LNCaP clone FGC (cell line): Measurements from ENCODE around the gene CDC5L.

Experiments
- DNase-seq: peaks from one replicate; pipeline ENCODE4 v3.0.0-alpha.2; 2011; ENCODE audit warnings: low read depth
- H3K4me3 ChIP-seq: 2 replicates; pipeline ENCODE4 v1.5.1; 2011; ENCODE audit warnings: mild to moderate bottlenecking, low read depth, low read length, control low read depth
- TF ChIP-seq, protein P1 (sequence below): IDR thresholded peaks from 2 replicates; pipeline ENCODE4 v1.5.1; 2012; ENCODE audit warnings: mild to moderate bottlenecking; ENCODE audit not compliant: control insufficient read depth, insufficient read depth; ENCODE audit errors: extremely low read depth

CDC5L gene

DNA sequence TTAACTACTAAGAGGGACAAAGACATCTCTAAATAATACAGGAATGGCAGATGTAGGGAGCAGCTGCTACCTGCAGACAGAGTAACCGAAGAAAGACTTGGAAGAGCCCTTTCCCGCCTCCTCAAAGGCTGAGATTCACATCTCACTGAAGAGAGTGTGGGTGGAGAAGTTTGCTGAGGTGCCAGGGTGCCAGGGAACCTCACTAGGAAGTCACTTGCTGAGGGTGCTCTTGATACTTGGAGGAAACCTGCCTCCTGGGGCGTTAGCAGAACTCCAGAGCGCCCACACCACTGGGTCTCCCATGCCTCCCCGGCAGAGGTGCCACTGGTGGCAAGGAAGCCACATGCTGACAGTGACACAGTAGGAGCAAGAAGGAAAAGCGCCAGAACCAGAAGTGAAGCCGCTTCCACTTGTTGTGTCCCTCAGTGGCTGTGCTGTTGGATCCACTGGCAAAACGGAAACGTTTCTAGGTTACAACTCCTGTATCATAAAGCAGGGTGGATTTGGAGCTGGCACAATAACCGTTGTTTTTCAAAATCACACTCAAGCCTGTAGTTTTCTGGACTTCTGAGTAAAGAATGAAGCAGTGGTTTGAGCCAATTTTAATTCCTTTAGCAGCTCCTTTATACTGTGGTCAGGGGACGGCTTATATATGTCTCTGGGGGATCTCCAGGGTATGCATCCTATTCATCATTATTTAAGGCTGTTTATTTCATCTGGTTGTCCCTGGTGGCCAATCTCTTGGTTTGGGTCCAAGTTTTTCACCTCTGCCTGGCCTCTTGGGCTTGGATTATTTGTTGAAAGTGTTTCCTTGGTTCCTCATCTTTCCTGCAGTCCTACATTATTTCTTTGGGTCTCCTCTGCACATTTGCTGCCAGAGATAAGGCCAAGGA is 64.5 kb downstream of the CDC5L start:
- DNase-seq, result no peak
- TF ChIP-seq, protein P1, sequence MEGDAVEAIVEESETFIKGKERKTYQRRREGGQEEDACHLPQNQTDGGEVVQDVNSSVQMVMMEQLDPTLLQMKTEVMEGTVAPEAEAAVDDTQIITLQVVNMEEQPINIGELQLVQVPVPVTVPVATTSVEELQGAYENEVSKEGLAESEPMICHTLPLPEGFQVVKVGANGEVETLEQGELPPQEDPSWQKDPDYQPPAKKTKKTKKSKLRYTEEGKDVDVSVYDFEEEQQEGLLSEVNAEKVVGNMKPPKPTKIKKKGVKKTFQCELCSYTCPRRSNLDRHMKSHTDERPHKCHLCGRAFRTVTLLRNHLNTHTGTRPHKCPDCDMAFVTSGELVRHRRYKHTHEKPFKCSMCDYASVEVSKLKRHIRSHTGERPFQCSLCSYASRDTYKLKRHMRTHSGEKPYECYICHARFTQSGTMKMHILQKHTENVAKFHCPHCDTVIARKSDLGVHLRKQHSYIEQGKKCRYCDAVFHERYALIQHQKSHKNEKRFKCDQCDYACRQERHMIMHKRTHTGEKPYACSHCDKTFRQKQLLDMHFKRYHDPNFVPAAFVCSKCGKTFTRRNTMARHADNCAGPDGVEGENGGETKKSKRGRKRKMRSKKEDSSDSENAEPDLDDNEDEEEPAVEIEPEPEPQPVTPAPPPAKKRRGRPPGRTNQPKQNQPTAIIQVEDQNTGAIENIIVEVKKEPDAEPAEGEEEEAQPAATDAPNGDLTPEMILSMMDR, result no peak
- no peak overlapping the region for H3K4me3 ChIP-seq

DNA sequence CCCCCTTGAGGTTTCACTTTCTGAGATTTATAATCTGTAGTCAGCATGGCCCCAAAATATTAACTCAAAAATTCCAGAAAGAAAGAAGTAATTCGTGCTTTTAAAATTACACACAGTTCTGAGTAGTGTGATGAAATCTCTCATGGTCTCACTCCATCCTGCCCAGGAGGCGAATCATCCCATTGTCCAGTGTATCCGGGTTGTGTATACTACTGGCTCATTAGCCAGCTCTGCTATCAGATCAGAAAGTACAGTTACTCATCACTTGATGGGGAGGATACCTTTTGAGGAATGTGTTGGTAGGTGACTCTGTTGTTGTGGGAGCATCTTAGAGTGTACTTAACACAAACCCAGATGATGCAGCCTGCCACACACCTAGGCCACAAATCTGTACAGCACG is 65.2 kb downstream of the CDC5L start:
- DNase-seq, result no peak
- H3K4me3 ChIP-seq, result no peak overlapping the region
- TF ChIP-seq, protein P1, result no peak

DNA sequence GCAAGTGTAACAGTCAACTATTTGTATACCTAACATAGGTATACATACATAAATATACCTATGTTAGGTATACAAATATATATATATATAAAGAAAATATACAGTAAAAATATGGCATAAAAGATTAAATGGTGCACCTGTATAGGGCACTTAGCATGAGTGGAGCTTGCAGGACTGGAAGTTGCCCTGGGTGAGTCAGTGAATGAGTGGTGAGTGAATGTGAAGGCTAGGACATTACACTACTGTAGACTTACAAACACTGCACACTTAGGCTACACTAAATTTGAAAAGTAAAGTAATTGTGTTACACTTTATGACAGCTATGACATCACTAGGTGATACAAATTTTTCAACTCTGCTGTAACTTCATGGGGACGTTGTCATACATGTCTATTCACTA is 65.6 kb downstream of the CDC5L start:
- TF ChIP-seq, protein P1, result no peak
- DNase-seq, result no peak
- H3K4me3 ChIP-seq, result no peak overlapping the region

DNA sequence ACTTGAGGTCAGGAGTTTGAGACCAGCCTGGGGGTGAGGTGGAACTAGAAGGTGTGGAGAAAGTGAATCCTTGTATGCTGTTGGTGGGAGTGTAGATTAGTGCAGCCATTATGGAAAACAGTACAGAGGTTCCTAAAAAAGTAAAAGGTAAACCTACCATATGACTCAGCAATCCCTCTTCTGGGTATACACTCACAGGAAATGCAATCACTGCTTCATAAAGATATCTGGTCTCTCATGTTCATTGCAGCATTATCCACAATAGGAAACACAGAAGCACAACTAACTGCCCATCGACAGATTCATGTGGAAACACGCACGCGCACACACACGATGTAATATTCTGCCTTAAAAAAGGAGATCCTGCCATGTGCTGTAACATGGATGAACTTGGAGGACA is 66.7 kb downstream of the CDC5L start:
- DNase-seq, result no peak
- TF ChIP-seq, protein P1, result no peak
- H3K4me3 ChIP-seq, result no peak overlapping the region

DNA sequence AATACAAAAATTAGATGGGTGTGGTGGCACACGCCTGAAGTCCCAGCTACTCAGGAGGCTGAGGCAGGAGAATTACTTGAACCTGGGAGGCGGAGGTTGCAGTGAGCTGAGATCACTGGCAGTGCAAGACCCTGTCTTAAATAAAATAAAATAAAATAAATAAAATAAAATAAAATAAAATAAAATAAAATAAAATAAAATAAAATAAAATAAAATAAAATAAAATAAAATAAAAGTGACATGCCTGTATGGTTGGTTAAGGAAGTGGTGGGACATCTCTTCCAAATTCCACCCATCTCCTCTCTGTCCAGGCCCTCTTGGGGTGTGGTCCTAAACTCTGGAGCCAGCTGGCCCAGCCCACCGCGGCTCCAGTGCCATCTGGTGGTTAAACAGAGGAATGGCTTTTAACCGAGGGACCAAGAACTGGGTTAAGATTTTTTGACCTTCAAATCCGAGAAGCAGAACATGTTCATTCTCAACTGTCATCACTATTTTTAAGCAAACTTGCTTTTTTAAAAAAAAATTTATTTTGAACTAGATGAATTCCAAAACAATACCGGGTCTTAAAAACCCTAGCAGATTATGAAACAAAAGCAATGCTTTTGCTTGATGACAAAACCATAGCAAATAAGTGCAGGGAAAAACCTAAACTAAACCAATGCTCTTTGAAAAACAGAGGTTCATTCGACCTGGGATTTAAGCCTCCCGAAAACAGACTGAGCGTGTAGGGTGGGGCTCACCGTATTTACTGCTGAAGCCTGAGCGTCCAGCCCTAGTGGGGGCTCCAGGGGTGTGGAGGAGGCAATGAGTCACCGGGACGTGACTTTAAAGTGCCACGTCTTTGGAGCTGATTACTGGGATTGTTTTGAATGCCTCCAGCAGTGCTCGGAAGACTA is 68.8 kb downstream of the CDC5L start:
- DNase-seq, result no peak

DNA sequence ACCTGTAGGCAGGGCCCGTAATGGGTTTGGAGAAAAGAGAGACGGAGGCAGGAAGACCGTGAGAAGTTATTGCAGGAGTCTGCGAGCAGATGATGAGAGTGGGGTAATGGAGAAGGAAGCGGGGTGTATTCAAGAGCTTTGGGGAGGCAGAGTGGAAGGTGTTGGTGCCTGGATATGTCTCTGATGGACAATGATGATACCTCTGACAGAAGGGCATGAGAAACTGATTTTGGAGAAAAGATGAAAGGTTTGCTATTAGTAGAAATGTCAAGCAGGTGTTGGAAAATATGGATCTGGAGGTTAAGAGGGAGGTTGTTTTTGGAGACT is 69.4 kb downstream of the CDC5L start:
- TF ChIP-seq, protein P1, result no peak
- H3K4me3 ChIP-seq, result no peak overlapping the region
- DNase-seq, result no peak

More for the DNA sequence above, 68.8 kb downstream of the CDC5L start:
- TF ChIP-seq, protein P1, result peak; percentile 76
- no peak overlapping the region for H3K4me3 ChIP-seq
